HepG2 (cell line): ENCODE results near the gene MTX2.

Source experiments
- BHLHE40 ChIP-seq: IDR thresholded peaks from 2 replicates; pipeline ENCODE4 v1.6.1; 2011; ENCODE audit warnings: low read length, improper control_type of control experiment
- CBFB ChIP-seq: sonication (generic); formaldehyde crosslinking; IDR thresholded peaks from 2 replicates; pipeline ENCODE4 v1.4.0; 2020; ENCODE audit warnings: missing genetic modification reagents
- EZH2 ChIP-seq: conservative IDR thresholded peaks from 2 replicates; pipeline ENCODE4 v1.6.1; 2012; ENCODE audit warnings: mild to moderate bottlenecking, low read depth, low read length, moderate library complexity
- POLR2A ChIP-seq, 2 experiments: IDR thresholded peaks; 2 replicates each; pipeline ENCODE4 v1.6.1; 2011; ENCODE audit warnings: low read depth in 2 of 2, low read length in 2 of 2, mild to moderate bottlenecking in 1 of 2, moderate library complexity in 1 of 2; ENCODE audit not compliant: insufficient read depth in 1 of 2
- RFX5 ChIP-seq: IDR thresholded peaks from 2 replicates; pipeline ENCODE4 v1.6.1; 2011; ENCODE audit warnings: low read depth, low read length, improper control_type of control experiment
- ZNF274 ChIP-seq: sonication (generic); formaldehyde crosslinking; IDR thresholded peaks from 2 replicates; pipeline ENCODE4 v1.5.1; 2020; ENCODE audit warnings: mild to moderate bottlenecking, missing genetic modification reagents
- ZNF451 ChIP-seq: sonication (generic); formaldehyde crosslinking; IDR thresholded peaks from 2 replicates; pipeline ENCODE4 v1.5.0; 2020; ENCODE audit warnings: mild to moderate bottlenecking, missing genetic modification reagents
- ZNF496 ChIP-seq: sonication (generic); formaldehyde crosslinking; IDR thresholded peaks from 2 replicates; pipeline ENCODE4 v1.8.1; 2023; ENCODE audit warnings: mild to moderate bottlenecking, moderate library complexity, missing genetic modification reagents; ENCODE audit not compliant: insufficient replicate concordance
- ZSCAN29 ChIP-seq: sonication (generic); formaldehyde crosslinking; conservative IDR thresholded peaks from 2 replicates; pipeline ENCODE4 v1.4.0; 2020; ENCODE audit warnings: mild to moderate bottlenecking, missing genetic modification reagents
- TF ChIP-seq, protein P1 (sequence below): sonication (generic); formaldehyde crosslinking; IDR thresholded peaks from 2 replicates; pipeline ENCODE4 v1.5.0; 2020; ENCODE audit warnings: missing genetic modification reagents
- TF ChIP-seq, protein P2 (sequence below): sonication (generic); formaldehyde crosslinking; IDR thresholded peaks from 2 replicates; pipeline ENCODE4 v1.5.0; 2020; ENCODE audit warnings: mild to moderate bottlenecking, missing genetic modification reagents, moderate library complexity
- TF ChIP-seq, protein P3 (sequence below): IDR thresholded peaks from 2 replicates; pipeline ENCODE4 v1.6.1; 2012; ENCODE audit warnings: low read depth, low read length, improper control_type of control experiment
- TF ChIP-seq, protein P4 (sequence below): sonication (generic); formaldehyde crosslinking; IDR thresholded peaks from 2 replicates; pipeline ENCODE4 v1.4.0; 2020; ENCODE audit warnings: missing genetic modification reagents, borderline replicate concordance

DNA sequence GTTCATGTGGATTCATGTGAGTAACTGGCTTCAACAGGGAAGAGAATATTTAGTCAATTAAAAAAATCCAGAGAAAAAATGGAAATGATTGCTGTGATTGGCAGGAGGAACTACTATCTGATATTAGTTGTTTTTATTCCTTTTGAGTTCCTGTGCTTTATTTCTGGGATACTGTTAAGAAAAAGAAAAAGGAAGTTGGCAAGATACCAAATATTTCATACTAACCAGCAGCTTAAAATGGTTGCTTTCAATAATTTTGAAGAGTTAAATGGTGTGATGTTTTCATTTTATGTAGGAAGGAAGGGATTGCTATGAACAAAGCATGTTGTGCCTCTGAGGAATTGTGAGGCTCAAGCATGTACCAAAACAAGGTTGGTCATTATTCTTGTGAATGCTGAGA lies 8.1 kb upstream of the MTX2 start:
- TF ChIP-seq, protein P1, sequence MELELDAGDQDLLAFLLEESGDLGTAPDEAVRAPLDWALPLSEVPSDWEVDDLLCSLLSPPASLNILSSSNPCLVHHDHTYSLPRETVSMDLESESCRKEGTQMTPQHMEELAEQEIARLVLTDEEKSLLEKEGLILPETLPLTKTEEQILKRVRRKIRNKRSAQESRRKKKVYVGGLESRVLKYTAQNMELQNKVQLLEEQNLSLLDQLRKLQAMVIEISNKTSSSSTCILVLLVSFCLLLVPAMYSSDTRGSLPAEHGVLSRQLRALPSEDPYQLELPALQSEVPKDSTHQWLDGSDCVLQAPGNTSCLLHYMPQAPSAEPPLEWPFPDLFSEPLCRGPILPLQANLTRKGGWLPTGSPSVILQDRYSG (CRISPR knock-in tag) = no peak
- TF ChIP-seq EZH2 = no peak
- TF ChIP-seq ZNF496 = no peak
- TF ChIP-seq, protein P2, sequence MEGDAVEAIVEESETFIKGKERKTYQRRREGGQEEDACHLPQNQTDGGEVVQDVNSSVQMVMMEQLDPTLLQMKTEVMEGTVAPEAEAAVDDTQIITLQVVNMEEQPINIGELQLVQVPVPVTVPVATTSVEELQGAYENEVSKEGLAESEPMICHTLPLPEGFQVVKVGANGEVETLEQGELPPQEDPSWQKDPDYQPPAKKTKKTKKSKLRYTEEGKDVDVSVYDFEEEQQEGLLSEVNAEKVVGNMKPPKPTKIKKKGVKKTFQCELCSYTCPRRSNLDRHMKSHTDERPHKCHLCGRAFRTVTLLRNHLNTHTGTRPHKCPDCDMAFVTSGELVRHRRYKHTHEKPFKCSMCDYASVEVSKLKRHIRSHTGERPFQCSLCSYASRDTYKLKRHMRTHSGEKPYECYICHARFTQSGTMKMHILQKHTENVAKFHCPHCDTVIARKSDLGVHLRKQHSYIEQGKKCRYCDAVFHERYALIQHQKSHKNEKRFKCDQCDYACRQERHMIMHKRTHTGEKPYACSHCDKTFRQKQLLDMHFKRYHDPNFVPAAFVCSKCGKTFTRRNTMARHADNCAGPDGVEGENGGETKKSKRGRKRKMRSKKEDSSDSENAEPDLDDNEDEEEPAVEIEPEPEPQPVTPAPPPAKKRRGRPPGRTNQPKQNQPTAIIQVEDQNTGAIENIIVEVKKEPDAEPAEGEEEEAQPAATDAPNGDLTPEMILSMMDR (CRISPR knock-in tag) = no peak
- no peak for TF ChIP-seq CBFB (CRISPR knock-in tag)
- no peak for TF ChIP-seq POLR2A (IDR thresholded peaks at IDR 0.05; ENCODE audit: insufficient read depth in 1 of 2, low read depth in 2 of 2, low read length in 2 of 2)
- TF ChIP-seq, protein P3, sequence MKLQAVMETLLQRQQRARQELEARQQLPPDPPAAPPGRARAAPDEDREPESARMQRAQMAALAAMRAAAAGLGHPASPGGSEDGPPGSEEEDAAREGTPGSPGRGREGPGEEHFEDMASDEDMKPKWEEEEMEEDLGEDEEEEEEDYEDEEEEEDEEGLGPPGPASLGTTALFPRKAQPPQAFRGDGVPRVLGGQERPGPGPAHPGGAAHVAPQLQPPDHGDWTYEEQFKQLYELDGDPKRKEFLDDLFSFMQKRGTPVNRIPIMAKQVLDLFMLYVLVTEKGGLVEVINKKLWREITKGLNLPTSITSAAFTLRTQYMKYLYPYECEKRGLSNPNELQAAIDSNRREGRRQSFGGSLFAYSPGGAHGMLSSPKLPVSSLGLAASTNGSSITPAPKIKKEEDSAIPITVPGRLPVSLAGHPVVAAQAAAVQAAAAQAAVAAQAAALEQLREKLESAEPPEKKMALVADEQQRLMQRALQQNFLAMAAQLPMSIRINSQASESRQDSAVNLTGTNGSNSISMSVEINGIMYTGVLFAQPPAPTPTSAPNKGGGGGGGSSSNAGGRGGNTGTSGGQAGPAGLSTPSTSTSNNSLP = no peak
- TF ChIP-seq ZNF451 = no peak
- no peak for TF ChIP-seq BHLHE40
- TF ChIP-seq, protein P4, sequence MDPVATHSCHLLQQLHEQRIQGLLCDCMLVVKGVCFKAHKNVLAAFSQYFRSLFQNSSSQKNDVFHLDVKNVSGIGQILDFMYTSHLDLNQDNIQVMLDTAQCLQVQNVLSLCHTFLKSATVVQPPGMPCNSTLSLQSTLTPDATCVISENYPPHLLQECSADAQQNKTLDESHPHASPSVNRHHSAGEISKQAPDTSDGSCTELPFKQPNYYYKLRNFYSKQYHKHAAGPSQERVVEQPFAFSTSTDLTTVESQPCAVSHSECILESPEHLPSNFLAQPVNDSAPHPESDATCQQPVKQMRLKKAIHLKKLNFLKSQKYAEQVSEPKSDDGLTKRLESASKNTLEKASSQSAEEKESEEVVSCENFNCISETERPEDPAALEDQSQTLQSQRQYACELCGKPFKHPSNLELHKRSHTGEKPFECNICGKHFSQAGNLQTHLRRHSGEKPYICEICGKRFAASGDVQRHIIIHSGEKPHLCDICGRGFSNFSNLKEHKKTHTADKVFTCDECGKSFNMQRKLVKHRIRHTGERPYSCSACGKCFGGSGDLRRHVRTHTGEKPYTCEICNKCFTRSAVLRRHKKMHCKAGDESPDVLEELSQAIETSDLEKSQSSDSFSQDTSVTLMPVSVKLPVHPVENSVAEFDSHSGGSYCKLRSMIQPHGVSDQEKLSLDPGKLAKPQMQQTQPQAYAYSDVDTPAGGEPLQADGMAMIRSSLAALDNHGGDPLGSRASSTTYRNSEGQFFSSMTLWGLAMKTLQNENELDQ (CRISPR knock-in tag) = no peak
- TF ChIP-seq ZNF274 (CRISPR knock-in tag) = no peak
- no peak for TF ChIP-seq ZSCAN29 (CRISPR knock-in tag)
- no peak for TF ChIP-seq RFX5
